ENCODE measurements around the gene NF2. TPM values are rescaled to one million over a fixed set of nuclear protein-coding genes. Genes with fewer than 3 reads are reported as not detected.

The NF2 gene
- total and polyA plus RNA-seq, 7 donors = 12.8 to 59.7 (median 43.2) TPM

DNA sequence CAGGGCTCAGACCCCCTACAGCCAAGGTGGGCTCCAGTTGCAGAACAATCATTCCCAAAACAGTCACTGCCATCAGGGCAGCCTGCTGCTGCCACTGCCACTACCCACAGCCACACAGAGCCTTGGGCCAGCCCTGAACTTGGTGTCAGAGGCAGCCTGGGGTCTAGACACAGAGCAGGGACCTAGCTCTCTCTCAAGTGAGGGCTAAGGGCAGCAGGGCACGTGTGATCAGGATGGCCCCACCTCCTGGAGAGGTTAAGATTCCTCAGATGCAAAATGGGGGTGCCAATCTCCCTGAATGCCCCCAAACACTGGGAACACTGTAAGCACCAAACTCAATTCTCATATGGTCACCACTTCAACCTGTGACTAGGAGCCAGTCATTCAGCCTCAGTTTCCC is 132.0 kb downstream of the NF2 start:
- DNase-seq = no peak
- Histone ChIP-seq H3K27ac (no peak overlapping the region), H3K36me3 (ENCODE audit: insufficient read depth in 1 of 2, low read depth in 1 of 2) (peaks cover 0 to 47% of the 10 kb centered on the region in 2 donors), H3K4me3 (no peak overlapping the region), H3K27me3 (ENCODE audit: insufficient read depth in 3 of 3, low read length in 2 of 3) (no peaks in the 10 kb centered on the region), H3K4me1 (peaks cover 20% of the 10 kb centered on the region), H3K9me3 (no peaks in the 10 kb centered on the region)
- TF ChIP-seq, protein P1, sequence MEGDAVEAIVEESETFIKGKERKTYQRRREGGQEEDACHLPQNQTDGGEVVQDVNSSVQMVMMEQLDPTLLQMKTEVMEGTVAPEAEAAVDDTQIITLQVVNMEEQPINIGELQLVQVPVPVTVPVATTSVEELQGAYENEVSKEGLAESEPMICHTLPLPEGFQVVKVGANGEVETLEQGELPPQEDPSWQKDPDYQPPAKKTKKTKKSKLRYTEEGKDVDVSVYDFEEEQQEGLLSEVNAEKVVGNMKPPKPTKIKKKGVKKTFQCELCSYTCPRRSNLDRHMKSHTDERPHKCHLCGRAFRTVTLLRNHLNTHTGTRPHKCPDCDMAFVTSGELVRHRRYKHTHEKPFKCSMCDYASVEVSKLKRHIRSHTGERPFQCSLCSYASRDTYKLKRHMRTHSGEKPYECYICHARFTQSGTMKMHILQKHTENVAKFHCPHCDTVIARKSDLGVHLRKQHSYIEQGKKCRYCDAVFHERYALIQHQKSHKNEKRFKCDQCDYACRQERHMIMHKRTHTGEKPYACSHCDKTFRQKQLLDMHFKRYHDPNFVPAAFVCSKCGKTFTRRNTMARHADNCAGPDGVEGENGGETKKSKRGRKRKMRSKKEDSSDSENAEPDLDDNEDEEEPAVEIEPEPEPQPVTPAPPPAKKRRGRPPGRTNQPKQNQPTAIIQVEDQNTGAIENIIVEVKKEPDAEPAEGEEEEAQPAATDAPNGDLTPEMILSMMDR (IDR thresholded peaks at IDR 0.05) = no peak
- no peak for ATAC-seq
- intact Hi-C loops (cut with DNase I) = no loop called here
- 65 to 73% (median 70%) methylated on average over 1 of the region's 1 CpG for WGBS, 3 donors

DNA sequence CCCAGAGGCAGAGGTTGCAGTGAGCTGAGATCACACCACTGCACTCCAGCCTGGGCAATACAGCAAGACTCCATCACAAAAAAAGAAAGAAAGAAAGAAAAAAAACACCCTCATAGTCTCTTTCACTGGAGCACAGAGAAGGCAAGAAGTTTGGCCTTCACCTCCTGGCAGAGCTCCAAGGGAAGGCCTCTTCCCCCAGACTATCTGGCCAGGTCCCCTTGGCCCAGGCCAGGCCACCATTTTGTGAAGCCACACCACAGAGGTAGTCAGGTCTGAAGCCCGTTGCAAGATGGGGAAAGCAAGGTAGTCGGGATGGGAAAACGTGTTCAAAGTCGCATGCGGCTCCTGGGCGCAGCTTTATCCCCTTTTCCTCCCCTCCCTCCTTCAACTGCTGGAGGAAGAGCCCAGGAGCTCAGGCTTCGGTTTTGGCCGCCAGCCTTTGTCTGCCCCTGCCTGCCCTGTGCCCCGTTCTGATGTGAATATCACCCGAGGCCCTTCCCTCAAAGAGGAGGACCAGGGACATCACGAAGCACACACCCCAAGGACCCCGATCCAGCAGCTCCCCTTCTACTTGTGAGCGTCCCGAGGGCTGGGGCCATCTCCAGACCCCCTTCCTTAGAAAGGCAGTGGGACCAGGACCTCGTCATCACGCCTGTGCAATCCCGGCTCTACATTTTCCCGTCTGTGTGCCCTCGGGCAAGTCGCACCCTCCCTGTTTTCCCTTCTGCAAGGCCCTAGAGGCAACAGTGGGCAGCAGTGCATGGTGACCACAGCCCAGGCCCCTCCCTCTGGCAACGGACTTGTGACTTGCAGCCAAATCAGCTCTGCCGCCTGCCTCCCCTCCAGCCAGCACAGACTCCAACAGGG is 134.1 kb downstream of the NF2 start:
- Histone ChIP-seq H3K4me3 (no peak overlapping the region), H3K27ac (no peak overlapping the region), H3K9me3 (no peaks in the 10 kb centered on the region), H3K27me3 (ENCODE audit: insufficient read depth in 3 of 3, low read length in 2 of 3) (no peaks in the 10 kb centered on the region), H3K36me3 (ENCODE audit: insufficient read depth in 1 of 2, low read depth in 1 of 2) (peaks cover 0 to 59% of the 10 kb centered on the region in 2 donors), H3K4me1 (peaks cover 20% of the 10 kb centered on the region)
- DNase-seq (no peak), ATAC-seq (no peak)
- TF ChIP-seq, protein P1 (IDR thresholded peaks at IDR 0.05) = no peak
- intact Hi-C loops (cut with DNase I) = no loop called here
- WGBS, 3 donors = 75 to 90% (median 78%) methylated on average over 18 to 22 of the region's 22 CpGs

DNA sequence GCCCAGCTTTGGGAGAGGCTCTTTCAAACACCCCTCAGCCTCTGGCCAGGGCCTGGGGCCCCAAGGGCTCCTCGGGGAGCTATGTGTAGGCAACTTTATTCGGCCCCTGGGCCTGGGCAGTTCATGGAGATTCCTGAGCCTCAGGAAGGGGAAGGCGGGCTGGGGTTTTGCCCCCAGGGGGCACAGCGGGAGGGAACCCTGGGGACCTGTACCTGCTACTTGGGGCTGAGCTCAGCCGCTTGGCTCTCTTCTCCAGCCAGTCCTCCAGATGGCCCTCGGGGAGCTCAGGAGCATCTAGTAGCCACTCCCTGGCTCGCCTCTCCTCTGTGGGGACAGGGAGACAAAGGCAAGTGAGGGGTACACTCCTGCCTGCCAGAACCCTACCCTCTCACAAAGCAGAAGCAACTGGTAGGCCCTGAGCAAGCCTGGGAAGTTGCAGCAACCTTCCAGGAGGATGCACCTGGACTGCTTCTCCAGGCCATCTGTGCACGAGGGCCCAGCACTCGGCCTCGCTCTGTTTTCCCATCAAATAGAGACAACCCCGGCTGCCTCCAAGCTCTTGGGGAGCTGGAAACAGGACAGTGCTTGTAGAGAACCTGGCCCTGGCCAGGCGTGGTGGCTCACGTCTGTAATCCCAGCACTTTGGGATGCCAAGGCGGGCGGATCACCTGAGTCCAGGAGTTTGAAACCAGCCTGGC is 134.8 kb downstream of the NF2 start:
- no peak for ATAC-seq
- H3K27me3 ChIP-seq (ENCODE audit: insufficient read depth in 3 of 3, low read length in 2 of 3) = no peaks in the 10 kb centered on the region
- peaks cover 15% of the 10 kb centered on the region for H3K4me1 ChIP-seq
- no peak for DNase-seq
- WGBS, 3 donors = 73 to 81% (median 77%) methylated on average over 15 of the region's 15 CpGs
- no peaks in the 10 kb centered on the region for H3K9me3 ChIP-seq
- peaks cover 0 to 61% of the 10 kb centered on the region in 2 donors for H3K36me3 ChIP-seq (ENCODE audit: insufficient read depth in 1 of 2, low read depth in 1 of 2)
- intact Hi-C loops (cut with DNase I) = no loop called here
- TF ChIP-seq, protein P1 (IDR thresholded peaks at IDR 0.05) = no peak
- no peak overlapping the region for H3K4me3 ChIP-seq
- no peak overlapping the region for H3K27ac ChIP-seq

DNA sequence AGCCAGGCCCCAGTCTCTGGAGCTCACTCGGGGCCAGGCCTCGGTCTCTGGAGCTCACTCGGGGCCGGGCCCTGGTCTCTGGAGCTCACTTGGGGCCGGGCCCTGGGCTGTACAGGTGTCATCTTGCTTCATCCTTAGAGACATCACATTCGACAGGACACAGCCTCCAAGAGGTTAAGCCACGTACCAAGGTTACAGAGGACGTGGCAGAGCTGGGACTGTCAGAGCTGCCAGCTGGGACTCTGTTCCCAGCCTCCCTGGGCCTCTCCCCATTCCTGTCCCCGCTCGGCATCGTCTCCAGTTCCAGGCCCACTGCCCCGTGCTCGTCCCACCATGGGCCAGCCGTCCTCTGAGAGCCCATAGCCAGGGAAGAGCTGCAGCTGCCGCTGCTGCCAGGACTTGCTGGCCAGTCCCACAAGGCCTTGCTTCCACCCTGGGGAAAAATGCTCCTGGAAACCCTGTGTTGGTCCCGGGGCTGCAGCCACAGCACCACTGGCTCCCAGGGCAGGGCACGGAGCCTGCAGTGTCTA is 136.0 kb downstream of the NF2 start:
- Histone ChIP-seq H3K27ac (no peak overlapping the region), H3K4me3 (no peak overlapping the region), H3K4me1 (peaks cover 4% of the 10 kb centered on the region), H3K9me3 (no peaks in the 10 kb centered on the region), H3K27me3 (ENCODE audit: insufficient read depth in 3 of 3, low read length in 2 of 3) (no peaks in the 10 kb centered on the region), H3K36me3 (ENCODE audit: insufficient read depth in 1 of 2, low read depth in 1 of 2) (peaks cover 0 to 57% of the 10 kb centered on the region in 2 donors)
- 85 to 89% (median 86%) methylated on average over 17 of the region's 17 CpGs for WGBS, 3 donors
- DNase-seq (no peak), ATAC-seq (no peak)
- intact Hi-C loops (cut with DNase I) = no loop called here
- TF ChIP-seq, protein P1 (IDR thresholded peaks at IDR 0.05) = no peak

Data from psoas muscle (tissue), 8 donors.